HT-29 (cell line): Measurements from ENCODE around the gene MGP. TPM values are rescaled to one million over a fixed set of nuclear protein-coding genes. Genes with fewer than 3 reads are reported as not detected.

Experiments
- DNase-seq: peaks from one replicate; pipeline ENCODE4 v3.0.0-alpha.2; 2015; ENCODE audit warnings: low spot score
- total RNA-seq: library from RNA; depleted of rRNA; stranded (reverse); fragments of >200 nt; shearing (Covaris generic); gene quantifications from 2 replicates; pipeline ENCODE4 v1.2.3, GENCODE V29; 2014

Gene MGP
- total RNA-seq, 1 experiment from 2014 or later, result 0.64 TPM

DNA sequence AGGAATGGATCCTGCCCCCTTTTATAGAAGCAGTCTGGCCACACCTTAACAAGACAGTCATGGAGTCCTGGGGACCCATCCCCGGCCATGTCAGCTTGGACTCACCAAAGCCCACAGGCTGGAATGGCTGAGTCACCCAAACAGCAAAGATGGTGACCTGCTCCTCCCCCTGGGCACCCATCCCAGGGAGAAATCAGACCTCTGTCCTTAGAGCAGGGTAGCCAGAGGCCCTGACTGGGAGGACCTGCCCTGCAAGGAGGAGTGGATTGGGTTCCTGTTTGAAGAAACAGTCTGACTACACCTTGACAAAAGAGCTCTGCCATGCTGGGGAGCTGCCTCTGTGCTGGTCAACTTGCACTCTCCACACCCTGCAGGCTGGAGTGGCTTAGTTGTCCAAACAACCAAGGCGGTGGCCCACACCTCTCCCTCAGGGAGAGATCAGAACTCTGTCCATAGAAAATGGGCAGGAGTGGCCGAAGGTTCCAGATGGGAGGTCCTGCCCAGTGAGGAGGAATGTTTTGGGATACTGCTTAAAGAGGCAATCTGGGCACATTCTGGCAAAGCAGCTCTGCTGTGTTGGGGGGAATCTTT lies 16.6 kb downstream of the MGP start:
- no peak for DNase-seq

DNA sequence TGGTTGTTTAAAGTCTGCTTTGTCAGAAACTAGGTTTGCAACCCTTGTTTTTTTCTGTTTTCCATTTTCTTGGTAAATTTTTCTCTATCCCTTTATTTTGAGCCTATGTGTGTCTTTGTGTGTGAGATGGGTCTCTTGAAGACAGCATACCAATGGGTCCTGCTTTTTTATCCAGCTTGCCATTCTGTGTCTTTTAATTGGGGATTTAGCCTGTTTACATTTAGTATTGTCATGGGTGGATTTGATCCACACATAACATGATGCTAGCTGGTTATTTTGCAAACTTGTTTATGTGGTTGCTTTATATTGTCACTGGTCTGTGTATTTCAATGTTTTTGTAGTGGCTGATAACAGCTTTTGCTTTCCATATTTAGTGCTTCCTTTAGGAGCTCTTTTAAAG lies 25.2 kb downstream of the MGP start:
- no peak for DNase-seq

DNA sequence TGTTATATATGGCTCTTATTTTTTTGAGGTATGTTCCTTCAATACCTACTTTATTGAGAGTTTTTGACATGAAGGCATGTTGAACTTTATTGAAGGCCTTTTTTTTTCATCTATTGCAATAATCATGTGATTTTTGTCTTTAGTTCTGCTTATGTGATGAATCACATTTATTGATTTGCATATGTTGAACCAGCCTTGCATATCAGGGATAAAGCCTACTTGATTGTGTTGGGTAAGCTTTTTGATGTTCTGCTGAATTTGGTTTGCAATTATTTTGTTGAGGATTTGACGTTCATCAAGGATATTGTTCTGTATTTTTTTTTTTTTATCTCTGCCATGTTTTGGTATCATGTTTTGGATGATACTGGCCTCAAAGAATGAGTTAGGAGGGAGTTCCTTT lies 27.1 kb downstream of the MGP start:
- DNase-seq, result no peak

DNA sequence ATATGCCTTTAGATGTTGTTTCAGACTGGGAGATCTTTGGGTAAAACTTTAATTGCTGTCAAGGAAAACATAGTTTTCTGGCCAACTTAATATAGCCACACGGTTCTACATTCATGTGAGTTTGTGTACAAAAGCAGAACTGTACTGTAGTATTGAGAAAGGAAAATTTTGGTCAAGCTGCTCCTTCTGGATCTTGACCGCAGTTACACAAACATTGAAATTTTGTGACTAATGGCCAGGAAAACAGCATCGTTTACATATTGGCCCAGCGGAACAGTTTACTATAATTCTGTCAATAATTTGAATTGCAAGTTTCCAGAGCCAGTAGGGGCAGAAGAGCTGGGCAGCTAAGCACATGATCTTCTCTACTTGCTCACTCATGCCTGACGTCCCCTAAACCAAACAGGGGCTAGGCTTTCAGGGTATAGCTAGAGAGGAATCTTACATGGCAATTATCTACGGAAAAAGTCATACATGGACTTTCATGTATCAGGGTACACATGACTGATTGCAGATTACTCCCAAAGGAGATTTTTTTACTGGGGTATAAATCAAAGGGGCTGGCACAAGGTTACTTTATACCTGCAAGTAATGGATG lies 31.0 kb downstream of the MGP start:
- no peak for DNase-seq

GRCh38 chr12:14853961-14854360 lies 31.7 kb downstream of the MGP start:
- no peak for DNase-seq

- no peak for DNase-seq
Measured at GRCh38 chr12:14852880-14853279, 32.8 kb downstream of the MGP start.

DNA sequence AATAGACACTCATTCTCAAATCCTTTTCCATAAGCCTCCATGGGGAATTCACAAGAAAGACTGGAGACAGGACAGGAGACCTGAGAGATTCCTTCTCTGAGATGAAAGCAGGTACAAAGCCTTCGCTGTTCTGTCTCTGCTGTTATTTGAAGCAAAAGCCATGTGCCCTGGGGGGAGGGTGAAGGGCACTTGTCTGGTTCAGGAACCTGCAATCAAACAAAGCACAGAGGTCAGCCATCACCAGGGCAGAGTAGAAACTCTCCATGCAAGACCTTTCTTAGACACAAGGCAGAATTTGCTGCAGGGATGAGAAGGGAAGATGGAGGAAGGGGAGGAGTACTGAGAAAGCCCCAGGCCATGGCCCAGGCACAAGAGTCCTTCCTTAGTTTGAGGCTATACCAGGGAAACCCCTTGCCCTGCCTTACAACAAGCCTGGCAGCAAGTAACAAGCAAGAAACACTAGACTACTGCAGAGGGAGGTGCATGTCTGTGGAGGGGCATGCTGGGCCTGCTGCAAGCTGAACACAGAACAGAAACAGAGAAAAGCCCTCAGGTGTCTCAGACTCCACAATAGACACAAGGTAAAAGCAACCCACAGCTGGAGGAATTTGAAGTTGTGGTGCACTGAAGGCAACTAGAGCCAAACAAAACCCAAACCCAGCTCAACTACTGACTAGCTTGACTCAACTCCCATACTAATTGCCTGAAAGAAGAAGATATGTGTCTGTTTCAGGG lies 34.6 kb downstream of the MGP start:
- no peak for DNase-seq

DNA sequence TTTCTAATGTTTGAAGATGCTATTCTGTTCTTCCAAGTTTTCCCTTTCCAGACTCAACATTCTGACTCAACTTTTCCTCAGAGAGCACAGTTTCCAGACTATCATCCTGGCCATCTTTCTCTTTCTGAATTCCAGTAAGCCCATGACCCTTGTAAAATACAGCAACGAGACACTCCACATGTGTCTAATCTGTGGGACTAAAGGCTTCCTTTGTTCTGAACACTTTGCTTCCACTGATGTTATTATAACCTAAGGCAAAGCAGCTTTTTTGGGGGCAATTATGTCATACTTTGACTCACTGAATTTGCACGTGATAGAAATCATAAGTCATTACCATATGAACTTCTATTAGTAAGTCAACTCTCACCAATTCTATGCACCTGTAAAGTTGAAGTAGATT lies 36.0 kb downstream of the MGP start:
- DNase-seq, result no peak

GRCh38 chr12:14846876-14847580 lies 38.6 kb downstream of the MGP start:
- no peak for DNase-seq

DNA sequence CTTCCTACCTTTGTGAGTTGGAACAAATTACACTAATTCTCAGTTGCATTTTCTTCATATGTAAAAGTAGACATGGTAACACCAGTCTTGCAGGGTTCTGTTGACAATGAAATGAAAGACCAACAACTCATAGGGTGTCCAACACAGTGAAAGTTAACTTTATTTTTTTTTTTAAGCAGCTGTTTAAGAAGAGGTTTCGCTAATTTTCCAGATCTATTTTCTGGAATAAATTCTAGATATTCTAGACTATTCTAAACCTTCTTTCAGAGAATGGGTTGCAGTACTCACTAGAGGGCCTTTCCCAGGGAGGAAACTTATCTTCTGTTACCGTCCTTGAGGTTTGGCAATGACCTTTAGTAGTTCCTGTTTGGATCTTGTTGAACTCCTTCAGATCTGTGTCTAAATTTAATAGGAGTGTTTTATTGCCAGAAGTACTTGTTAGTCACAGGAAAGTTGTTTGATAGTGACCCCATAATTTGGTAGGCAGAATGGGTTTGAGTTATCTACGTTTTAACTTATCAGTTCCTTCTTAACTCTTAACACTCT lies 39.5 kb downstream of the MGP start:
- peak; percentile 26 for DNase-seq

GRCh38 chr12:14845350-14845750 lies 40.3 kb downstream of the MGP start:
- peak; percentile 85 for DNase-seq

GRCh38 chr12:14844401-14844800 lies 41.3 kb downstream of the MGP start:
- no peak for DNase-seq

- DNase-seq, result no peak
Measured at GRCh38 chr12:14843425-14843887, 42.2 kb downstream of the MGP start, which contains the start of gene ART4. Gene ART4 (minus strand): TSS chr12:14843526. CDS start chr12:14843113, 413 bp downstream.

DNA sequence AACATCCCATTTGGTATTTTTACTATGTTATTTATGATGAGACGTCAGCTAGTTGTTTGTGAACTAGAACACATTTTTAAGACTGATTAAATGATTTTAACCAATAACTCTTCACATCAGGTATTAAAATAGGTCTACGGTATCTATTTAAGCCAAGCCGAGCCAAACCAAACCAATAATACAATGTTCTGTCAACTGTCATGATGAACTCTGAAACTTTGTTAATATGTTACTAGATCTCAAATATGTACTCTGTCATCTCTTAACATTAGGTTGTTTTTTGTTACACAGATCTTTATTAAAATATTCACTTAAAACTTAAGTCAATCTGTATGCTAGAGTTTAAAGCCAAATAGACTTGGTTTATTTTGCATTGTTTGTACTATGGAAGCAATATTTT lies 43.3 kb downstream of the MGP start:
- DNase-seq, result no peak

DNA sequence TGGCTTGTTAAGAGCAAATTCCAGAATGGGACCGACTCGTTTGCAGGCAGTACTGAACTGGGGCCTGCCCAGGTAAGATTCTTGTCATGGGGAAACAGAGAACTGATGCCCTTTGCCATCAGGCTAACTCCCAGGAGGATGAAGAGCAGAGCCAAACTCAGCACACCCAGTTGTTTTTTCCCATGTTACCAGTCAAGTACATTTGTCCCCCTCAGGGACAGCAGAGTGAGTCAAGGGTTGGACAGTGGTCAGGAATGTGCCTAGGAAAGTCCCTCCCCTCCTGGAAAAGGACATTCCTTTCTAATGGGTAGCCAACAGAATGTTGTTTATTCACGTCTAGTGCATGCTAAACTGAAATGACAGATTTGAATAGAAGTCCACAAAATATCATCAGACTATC lies 43.9 kb downstream of the MGP start:
- DNase-seq, result no peak

DNA sequence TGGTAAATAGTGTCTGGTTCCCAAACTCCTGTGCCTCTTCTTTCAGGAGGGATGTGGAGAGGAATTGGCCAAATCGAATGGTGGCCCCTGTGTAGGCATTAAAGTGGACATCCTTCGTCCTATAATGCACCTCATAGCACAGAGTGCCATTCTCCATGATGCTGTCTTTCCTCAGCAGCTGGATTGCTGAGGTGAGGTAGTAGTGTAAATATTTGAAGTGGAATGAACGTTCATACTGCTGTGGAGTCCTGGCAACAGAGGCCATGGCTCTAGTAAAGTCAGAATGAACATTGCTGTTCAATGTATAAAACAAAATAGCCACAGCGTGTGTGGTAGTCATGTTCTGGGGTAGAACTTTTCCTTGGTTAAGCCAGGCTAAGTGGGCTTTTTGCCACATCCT lies 45.0 kb downstream of the MGP start:
- DNase-seq, result no peak

GRCh38 chr12:14839262-14839661 lies 46.4 kb downstream of the MGP start:
- DNase-seq, result no peak

DNA sequence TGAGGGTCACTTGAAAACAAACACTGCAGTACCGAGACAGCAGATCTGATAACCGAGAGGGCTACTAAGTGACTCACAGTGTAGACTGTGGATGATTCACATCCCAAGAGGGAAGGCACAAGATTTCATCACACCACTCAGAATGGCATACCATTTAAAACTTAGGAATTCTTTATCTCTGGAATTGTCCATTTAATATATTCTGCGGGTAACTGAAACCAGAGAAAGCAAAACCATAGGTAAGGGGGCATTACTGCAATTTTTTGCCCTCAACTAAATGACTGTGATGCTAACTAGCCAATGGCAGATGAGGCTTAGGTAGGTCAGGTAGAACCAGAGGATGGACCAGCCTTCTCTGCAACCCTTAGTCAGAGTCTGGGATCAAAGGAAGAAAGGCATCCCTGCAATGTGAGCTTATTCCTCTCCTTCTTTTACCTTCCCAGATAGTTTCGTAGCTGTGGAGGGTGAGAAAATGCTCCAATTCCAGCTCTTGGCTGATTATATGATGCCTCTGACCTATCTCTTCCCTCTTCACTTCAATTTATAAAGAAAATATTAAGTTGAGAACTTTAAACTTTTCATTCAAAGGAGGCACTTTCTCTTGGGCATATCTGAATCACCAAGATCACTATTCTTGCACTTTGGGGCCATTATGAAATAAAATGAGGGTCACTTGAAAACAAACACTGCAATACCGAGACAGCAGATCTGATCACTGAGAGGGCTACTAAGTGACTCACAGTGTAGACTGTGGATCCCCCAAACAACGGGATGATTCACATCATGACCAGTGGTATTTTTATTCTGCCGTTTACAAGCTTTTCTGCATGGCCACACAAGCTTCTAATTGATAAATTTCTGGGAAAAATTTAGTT lies 49.1 kb downstream of the MGP start:
- DNase-seq, result peak; percentile 16

DNA sequence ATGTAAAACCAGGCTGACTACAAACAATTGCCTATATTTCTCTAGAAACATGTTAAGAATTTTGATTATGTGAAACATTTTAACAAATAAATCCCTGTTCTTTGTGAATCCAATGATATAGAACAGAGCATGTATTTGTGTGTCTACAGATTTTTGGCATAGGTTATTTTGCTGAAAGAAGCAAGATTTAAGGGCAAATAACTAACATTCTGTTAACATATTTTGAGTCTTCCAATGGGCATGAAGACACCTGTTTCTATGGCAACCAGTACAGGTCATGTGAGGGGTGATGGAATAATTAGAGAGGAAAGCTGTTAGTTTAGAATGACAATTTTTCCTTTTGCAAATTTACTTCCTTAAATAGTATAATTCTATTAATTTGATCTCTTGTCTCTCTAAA lies 51.1 kb downstream of the MGP start:
- no peak for DNase-seq

DNA sequence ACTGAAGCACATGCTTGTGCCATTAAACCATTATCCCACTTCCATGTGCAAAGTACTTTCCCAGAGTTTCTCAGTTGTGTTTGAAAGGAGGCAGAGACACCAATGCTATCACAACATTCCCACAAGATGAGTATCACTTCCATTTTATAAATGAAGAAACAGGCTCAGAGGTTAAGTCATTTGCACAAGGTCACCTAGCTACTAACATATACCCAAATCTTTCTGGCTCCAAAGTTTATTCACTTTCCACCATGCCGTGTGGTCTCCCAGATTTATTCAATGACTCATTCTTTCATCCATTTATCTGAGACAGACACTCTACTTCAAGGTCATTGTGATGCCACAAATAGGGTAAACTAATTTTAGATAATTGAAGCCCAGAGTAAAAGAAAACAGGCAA lies 51.7 kb downstream of the MGP start:
- no peak for DNase-seq

DNA sequence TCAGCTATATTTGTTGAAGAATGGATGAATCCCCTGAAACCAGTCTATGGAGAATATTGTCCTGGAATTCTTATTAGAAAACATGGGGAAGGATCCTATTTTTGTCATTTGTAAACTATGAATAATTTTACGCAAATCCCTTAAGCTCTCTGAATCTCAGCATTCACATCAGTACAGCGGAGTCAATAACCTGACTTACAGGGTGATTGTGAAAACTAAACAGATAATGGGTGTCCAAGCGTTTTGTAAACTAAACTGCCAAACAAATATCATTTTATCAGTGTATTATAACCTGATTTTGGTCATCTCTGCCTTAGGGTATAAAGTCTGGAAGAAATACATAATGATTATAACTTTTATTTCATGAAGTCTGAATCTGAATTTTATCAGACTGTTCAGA lies 52.3 kb downstream of the MGP start:
- DNase-seq, result no peak
